ENCODE data around the gene ZBTB44.
"Not testable (repeated sequence)": the region's sequence is repeated elsewhere in the genome, so short reads cannot be mapped to it uniquely, and the experiment has no call there.

Gene ZBTB44

DNA sequence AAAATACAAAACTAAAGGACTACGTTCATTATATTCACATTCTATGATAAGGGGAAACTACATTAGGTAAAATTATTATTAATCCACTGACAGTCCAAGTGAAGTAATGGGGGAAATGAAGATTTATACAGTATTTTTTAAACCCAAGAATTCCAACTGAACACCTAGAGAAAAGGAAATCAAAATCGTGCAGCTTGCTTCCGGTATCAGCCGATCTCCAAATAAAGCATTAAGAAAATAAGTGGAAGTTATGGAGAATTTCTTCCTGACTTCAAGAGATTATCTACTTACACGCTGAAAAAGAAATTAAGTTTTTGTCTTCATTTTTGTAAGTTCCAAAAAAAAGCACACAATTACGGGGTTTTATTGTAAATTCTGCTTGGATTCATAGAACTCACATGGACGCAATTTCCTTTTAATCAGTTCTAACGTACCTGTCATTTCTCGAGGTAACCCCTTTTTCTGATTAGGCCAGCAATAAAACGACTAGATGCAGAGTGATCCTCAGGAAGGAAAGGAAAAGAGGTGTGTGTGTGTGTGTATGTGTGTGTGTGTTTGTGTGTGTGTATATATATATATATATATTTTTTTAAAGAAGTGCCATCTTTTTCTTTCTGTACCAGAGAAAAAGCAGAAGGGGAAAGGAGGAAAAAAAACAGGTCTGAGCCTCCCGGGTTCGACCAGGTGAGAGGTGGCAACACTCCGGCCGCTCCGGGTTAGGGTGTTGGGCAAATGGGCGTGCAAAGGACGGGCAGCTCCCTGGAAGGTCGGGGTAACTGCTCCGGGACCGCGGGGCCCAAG lies 1.1 kb downstream of the ZBTB44 start:
- DNase-seq (ENCODE audit: low read depth), result no peak

DNA sequence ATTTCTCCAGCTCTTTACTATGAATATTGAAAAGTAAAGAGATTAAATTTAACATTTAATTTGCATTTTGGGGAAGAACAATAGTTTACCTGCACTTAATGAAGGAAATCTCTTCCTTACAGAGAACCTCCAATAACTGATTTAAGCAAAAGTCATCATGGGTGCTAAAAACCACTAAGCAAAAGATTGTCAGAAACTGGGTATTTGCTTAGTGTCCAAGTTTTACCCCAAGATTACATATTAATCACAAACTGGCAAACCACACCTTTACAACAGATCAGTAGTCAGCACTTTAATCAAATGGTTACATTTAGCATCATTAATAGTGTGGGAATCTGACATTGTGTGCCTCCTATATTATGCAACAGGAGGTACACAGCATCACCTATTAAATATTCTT lies 2.7 kb downstream of the ZBTB44 start:
- no peak for DNase-seq (ENCODE audit: low read depth)

DNA sequence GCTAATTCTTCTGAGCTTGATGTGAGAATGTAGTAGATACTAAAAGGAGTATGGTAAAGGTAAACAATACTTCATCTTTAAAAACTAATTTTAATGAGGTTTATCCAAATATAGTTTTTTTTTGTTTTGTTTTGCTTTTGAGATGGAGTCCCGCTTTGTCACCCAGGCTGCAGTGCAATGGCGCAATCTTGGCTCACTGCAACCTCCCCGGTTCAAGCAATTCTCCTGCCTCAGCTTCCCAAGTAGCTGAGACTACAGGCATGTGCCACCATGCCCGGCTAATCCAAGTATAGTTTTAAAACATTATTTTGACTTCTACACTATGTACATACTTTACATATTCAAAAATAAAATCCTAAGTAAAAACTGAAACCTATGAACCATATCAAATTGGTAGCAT lies 4.1 kb downstream of the ZBTB44 start:
- DNase-seq (ENCODE audit: low read depth), result no peak

DNA sequence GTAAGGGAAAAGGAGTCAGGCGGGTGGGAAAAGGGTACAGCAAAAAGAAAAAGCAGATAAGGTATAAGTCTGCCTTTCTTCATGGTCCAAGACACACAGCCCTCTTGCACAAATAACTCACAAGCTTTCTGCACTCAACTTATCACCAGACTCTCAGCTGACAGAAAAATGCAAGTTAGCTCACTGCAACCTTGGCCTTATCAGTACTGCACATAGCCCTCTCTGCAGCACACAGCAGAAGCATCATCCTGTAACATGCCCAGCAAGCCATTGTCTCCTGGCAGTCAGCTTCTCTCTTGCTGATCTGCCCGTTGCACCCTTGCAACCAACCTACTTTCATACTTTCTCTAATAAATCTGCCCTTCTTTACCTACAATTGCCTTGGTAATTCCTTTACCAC lies 5.8 kb downstream of the ZBTB44 start:
- DNase-seq (ENCODE audit: low read depth), result no peak

DNA sequence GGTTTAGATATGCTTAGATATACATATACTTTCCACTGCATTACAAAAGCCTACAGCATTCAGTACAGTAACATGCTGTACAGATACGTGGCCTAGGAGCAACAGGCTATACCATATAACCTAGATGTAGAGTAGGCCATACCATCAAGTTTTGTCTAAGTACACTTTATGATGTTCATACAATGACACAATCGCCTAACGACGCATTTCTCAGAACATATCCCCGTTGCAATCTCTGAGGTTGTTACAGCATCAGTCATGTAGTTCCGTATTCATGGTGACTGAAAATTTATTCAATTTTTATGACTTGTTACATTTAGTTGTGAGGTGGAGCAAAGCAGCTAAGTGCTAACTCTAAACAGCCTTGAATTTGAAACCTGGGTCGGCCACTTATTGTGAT lies 6.7 kb downstream of the ZBTB44 start:
- no peak for DNase-seq (ENCODE audit: low read depth)

DNA sequence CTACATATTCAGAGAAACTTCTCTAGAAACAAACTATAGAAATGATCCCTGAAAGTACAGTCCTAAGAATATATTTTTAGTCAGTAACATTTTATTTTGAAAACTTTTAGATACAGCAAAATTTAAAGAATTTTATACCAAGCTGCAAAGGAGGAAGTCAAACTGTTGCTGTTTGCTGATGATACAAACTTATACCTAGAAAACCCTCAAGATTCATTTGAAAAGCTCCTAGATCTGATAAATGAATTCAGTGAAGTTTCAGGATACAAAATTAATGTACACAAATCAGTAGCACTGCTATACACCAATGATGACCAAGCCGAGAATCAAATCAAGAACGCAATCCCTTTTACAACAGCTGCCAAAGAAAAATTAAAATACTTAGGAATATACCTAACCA lies 10.1 kb downstream of the ZBTB44 start:
- no peak for DNase-seq (ENCODE audit: low read depth)

DNA sequence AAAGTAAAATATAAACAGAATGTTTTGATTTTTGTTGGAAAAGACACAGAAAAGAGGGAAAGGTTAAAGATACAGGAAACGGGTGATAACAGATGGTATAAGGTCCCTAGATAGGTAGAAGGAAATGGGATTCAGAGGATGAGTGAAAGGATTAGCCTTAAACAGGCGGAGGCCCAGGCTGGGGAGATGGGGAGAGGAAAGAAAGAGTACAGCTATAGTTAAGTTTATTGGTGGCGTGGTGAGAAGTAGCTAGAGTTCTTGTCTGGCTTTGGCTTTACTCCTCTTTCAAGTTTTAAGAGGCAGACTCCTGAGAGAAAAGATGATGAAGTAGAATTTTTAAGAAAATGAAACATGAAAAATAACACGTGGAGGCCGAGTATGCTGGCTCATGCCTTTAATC lies 13.7 kb downstream of the ZBTB44 start:
- DNase-seq (ENCODE audit: low read depth), result no peak

DNA sequence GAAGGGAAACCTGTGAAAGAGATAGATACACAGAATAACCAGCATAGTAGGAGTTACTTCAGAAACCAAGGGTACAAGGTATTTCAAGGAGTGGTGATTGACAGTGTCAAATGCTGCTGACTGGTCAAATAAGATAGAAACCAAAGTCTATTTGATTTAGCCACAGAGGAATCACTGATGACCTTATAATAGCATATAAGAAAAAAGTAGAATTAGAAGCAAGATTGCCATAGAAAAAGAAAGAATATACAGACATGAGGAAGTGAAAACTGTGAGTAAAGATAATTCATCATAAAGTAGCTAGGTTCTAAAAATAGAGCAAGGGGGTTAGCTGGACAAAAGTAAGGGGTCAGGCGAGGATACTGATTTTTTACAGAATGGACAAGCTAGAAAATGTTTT lies 14.2 kb downstream of the ZBTB44 start:
- DNase-seq (ENCODE audit: low read depth), result no peak

DNA sequence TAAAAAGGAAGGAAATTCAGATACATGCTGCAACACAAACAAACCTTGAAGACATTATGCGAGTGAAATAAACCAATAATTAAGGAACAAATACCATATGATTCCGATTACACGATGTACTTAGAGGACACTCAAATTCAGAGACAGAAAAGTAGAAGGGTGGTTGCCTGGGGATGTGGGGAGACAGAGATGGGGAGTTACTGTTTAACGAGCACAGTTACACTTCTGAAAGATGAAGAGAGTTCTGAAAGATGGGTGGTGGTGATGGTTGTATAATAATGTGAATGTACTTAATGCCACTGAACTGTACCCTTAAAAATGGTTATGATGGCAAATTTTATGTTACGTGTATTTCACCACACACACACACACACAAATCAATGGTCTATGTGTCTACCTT lies 14.7 kb downstream of the ZBTB44 start:
- no peak for DNase-seq (ENCODE audit: low read depth)

DNA sequence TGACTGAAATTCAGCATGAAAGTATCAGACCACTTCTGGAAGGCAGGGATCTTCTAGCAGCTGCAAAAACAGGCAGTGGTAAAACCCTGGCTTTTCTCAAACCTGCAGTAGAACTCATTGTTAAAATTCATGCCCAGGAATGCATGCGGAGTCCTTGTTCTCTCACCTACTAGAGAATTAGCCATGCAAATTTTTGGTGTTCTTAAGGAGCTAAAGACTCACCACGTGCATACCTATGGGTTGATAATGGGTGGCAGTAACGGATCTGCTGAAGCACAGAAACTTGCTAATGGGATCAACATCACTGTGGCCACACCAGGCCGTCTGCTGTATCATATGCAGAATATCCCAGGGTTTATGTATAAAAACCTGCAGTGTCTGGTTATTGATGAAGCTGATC lies 19.1 kb downstream of the ZBTB44 start:
- no peak for DNase-seq (ENCODE audit: low read depth)

DNA sequence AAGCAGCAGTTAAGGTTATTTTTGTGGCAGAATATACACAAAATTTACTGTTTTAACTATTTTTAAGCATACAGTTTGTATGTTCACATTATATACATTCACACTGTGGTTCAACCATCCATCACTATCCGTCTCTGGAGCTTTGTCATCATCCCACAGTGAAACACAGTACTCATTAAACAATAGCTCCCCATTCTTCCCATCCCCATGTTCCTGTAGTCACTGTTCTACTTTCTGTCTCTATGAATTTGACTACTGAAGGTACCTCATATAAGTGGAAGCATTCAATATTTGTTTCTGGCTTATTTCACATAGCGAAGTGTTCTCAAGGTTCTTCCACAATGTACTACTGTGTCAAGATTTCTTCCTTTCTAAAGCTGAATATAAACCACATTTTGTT lies 32.6 kb downstream of the ZBTB44 start:
- no peak for DNase-seq (ENCODE audit: low read depth)

DNA sequence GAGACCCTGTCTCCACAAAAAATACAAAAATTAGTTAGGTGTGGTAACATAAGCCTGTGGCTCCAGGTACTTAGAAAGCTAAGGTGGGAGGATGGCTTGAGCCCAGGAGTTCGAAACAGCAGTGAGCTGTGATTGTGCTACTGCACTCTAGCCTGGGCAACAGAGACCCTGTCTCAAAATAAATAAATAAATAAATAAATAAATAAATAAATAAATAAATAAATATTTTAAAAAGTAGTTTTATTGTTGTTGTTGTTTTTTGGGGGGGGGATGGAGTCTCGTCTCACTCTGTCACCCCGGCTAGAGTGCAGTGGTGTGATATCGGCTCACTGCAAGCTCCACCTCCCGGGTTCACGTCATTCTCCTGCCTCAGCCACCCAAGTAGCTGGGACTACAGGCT lies 33.4 kb downstream of the ZBTB44 start:
- DNase-seq (ENCODE audit: low read depth), result not testable (repeated sequence)

DNA sequence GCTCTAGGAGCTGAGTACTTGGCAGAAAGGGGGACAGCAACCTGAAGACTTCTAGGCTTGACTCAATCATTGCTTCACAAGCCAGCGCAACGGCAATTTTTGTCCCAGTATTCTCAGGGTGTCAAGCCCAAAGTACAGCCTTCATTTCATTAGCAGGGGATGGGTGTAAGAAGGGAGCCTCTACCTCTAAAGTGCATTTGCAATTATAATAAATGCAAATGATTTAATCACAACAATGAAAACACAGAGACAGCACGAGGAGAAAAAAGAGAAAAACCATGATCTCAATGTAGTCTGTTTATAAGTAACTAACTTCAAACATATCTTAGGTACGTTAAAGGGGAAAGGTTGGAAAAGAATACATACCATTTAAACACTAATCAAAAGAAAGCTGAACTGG lies 34.7 kb downstream of the ZBTB44 start:
- no peak for DNase-seq (ENCODE audit: low read depth)

DNA sequence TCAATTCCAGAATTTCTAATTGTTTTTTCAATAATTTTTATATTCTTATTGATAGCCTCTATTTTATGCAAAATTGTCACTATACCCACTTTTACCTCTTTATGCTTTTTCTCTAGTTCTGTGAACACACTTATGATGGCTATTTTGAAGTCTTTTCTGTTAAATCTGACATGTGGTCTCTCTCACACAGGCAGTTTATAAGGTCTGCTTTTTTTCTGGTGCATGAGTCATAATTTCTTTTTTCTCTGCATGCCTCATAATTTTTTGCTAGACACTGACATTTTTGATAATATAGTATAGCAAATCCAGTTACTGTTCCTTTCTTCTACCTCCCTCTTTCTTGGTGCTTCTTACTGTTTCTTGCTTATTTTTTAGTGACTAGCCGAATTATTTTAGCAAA lies 36.0 kb downstream of the ZBTB44 start:
- no peak for DNase-seq (ENCODE audit: low read depth)

DNA sequence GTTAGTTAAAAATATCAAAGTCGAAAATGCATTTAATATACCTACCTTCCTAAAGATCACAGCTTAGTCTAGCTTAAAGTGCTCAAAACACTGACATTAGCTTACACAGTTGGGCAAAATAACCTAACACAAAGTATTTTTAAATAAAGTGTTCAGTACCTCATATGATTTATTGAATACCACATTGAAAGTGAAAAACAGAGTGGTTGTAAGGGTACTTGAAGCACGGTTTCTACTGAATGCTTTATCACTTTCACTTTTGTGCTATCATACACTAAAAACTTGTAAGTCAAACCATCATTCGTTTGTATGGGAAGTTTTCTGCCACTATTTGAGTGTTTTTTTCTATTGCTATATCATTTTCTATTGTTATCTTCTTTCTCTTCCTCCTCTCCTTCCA lies 36.6 kb downstream of the ZBTB44 start:
- no peak for DNase-seq (ENCODE audit: low read depth)

DNA sequence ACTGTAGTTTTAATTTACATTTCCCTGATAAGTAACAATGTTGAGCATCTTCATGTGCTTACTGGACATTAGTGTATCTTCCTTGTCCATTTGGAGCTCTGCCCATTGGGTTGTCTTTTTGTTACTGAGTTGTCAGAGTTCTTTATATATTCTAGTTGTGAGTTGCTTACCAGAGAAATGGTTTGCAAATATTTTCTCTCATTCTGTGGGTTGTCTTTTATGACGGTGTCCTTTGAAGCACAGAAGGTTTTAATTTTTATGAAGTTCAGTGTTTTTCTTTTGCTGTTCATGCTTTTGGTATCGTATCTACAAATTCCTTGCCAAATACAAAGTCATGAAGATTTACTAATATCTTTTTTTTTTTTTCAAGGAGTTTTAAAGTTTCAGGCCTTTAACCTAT lies 42.4 kb downstream of the ZBTB44 start:
- no peak for DNase-seq (ENCODE audit: low read depth)

DNA sequence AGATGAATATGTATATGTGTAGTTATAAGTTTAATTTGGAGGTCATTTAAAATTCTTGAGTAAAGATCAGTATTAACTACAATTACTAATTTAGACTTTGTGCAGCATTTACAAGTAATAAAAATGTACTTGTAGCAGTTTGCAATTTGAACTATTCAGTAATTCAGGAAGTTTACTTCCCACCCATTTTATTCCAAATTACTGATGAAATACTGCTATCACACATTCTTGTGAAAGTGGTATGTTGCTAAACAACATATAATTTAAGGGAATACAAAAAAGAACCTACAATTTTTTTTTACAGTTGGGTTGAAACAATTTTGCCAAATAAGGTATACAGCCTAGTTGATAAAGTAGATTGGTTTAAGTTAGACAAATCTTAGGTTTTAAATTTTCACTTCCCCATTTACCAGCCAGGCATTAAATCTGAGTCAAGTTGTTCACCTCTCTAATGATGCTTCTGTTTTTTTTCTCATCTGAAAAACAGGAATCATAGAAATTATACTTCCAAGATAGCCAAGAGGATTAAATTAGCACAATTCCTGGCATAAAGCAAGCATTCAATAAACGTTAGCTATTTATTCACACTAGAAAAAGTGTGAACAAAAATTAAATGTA lies 45.3 kb downstream of the ZBTB44 start:
- no peak for DNase-seq (ENCODE audit: low read depth)

DNA sequence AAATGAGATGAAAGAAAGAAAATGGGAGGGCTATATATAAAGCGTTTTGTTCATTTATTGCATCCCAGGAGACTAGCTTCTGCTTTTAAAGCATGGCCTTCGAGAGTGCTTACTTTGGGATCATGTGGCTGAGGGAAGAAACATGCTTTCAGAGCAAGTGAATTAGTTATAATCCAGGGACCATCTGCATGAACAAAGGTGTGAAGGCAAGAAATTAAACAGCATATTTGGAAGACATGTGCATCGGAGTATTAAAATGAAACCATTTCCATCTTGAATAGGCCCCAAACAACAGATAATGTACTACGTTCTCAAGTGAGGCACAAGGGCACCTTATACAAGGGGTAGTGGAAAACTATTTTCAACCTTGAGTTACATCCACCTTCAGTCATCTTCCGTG lies 51.4 kb downstream of the ZBTB44 start:
- no peak for DNase-seq (ENCODE audit: low read depth)

DNA sequence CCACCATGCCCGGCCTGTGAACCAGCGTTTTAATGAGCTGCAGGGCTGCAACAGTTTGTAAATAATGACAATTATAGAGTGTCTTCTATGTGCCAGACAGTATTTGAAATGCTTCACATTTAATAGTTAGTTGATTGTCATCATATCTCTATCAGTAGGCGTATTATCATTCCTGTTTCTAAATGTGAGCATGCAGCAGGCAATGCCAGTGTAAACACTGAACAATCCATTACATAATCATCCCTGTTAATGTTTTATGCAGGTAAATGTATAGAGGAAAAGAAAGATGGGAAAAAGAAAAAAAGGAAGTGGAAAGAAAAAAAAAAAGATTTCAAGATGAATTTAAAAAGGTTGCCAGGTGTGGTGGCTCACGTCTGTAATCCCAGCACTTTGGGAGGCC lies 52.3 kb downstream of the ZBTB44 start:
- no peak for DNase-seq (ENCODE audit: low read depth)

DNA sequence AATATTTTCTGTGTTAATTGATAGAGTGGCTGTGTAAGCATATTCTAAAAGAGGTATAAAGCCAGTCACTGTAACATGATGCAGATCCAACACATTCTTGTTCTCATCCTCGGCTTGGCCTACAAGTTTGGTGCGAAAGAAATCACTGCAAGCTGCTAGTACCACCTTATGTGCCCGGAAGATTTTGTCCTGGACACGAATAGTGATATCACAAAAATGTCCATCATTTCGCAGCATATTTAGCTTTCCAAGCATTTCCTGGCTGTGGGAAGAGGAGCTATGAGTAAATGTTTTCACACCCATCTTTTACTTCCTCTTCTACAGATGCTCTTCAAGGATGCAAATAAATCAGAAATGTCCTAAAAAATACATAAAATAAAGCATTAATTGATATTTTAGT lies 53.1 kb downstream of the ZBTB44 start:
- no peak for DNase-seq (ENCODE audit: low read depth)

DNA sequence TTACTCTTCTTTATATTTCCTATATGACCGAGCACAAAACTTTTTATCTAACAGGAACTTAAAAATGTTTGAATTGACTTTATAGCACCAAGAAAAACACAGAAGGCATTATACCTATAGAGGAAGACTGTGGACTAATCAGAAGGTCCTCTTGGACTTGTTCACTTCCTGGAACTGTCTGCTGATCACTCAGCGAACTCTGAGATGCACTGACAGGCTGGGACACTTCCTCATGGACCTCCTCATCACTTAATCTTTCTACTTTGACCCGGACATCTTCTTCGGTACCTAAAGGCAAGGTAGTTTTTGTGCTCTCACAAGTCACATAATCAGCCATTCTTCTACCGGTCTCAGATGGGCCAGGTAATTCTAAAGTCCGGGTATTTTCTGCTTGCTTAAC lies 54.0 kb downstream of the ZBTB44 start:
- no peak for DNase-seq (ENCODE audit: low read depth)

DNA sequence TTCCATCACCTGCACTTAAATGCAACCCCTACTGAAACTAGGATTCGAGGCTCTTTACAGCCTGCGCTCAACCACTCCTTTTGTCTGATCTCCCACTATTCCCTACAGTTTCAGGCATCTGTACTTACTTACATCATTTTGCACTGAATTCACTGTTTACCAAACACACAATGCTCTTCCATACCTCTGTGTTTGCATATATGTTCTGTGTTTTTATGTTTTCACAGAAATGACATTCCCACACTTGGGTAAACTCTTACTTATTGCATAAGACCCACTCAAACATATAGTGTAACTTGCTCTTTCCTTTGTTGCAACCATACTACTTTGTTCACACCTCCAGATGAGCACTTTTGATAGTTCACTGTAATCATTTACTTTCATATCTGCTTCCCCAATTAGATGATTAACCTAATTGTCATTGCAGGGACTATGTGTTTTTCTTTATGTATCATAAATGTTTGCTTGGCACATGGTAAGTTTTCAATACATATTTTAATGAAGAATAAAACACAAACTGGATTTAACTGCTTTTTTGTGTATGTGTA lies 54.6 kb downstream of the ZBTB44 start:
- DNase-seq (ENCODE audit: low read depth), result no peak

DNA sequence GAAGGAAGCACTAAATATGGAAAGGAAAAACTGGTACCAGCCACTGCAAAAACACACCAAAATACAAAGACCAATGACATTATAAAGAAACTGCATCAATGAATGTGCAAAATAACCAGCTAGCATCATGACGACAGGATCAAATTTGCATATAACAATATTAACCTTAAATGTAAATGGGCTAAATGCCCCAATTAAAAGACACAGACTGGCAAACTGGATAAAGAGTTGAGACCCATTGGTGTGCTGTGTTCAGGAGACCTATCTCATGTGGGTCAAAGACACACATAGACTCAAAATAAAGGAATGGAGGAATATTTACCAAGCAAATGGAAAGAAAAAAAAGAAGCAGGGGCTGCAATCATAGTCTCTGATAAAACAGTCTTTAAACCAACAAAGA lies 63.0 kb downstream of the ZBTB44 start:
- DNase-seq (ENCODE audit: low read depth), result not testable (repeated sequence)

DNA sequence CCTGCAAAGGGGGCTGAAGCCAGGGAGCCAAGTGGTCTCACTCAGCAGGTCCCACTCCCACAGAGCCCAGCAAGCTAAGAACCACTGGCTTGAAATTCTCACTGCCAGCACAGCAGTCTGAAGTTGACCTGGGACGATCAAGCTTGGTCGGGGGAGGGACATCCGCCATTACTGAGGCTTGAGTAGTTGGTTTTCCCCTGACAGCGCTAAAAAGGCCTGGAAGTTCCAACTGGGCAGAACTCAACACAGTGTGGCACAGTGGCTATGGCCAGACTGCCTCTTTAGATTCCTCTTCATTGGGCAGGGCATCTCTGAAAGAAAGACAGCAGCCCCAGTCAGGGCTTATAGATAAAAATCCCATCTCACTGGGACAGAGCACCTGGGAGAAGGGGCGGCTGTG lies 64.8 kb downstream of the ZBTB44 start:
- not testable (repeated sequence) for DNase-seq (ENCODE audit: low read depth)

Data from activated T-cell treated with anti-CD3 and anti-CD28 coated beads for 24 hours (primary cell).